ENCODE measurements around the gene RASL11A.
"Not testable (repeated sequence)": the region's sequence is repeated elsewhere in the genome, so short reads cannot be mapped to it uniquely, and the experiment has no call there.

GRCh38 chr13:27322443-27322842, 51.8 kb downstream of the RASL11A start:
- not testable (repeated sequence) for TF ChIP-seq CTCF (conservative IDR thresholded peaks at IDR 0.05); EZH2 (IDR thresholded peaks at IDR 0.05; ENCODE audit: low read depth)

Data from PC-9 (cell line).